ENCODE measurements around the gene PRDX5.
A peak's percentile ranks its signal among the peaks of the same experiment; 100 is the strongest.

Gene PRDX5

DNA sequence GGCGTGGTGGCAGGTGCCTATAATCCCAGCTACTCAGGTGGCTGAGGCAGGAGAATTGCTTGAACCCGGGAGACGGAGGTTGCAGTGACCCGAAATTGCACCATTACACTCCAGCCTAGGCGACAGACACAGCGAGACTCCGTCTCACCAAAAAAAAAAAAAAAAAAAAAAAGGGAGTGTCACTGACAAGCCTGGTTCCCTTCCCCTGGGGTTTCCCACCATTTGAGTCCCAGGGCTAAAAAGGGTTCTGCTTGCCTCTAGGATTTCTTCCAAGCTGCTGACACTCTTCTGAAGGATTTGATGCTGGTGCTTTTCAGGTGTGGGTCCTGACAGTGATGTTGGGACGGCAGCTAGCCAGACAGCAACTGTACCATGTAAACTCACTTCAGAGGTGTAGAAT, 20.8 kb downstream of the PRDX5 start:
- Histone ChIP-seq H3K4me1 (peaks cover 0 to 20% (median 14%) of the 10 kb centered on the region in 4 donors), H3K9me3 (no peaks in the 10 kb centered on the region), H3K27ac (no peak overlapping the region), H3K27me3 (no peaks in the 10 kb centered on the region), H3K36me3 (no peaks in the 10 kb centered on the region), H3K4me3 (no peak overlapping the region)
- DNase-seq: no peak
- intact Hi-C loops (cut with DNase I; ENCODE audit: low total_unique reads): no loop called here
- TF ChIP-seq, protein P1, sequence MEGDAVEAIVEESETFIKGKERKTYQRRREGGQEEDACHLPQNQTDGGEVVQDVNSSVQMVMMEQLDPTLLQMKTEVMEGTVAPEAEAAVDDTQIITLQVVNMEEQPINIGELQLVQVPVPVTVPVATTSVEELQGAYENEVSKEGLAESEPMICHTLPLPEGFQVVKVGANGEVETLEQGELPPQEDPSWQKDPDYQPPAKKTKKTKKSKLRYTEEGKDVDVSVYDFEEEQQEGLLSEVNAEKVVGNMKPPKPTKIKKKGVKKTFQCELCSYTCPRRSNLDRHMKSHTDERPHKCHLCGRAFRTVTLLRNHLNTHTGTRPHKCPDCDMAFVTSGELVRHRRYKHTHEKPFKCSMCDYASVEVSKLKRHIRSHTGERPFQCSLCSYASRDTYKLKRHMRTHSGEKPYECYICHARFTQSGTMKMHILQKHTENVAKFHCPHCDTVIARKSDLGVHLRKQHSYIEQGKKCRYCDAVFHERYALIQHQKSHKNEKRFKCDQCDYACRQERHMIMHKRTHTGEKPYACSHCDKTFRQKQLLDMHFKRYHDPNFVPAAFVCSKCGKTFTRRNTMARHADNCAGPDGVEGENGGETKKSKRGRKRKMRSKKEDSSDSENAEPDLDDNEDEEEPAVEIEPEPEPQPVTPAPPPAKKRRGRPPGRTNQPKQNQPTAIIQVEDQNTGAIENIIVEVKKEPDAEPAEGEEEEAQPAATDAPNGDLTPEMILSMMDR (IDR thresholded peaks at IDR 0.05): no peak

DNA sequence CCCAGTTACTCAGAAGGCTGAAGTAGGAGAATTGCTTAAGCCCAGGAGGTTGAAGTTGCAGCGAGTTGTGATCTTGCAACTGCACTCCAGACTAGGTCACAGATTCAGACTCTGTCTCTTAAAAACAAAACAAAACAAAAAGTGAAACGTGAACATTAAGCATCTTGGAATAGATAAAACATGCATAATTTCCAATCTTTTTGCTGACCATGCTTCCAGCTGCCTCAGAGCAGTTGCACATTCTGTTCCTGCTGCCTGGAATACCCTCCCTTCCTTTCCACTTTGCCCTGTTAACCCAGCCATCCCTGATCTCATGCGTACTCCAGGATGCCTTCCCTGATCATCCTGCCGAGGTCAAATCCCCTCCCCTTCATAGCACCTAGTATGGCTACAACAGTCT, 21.4 kb downstream of the PRDX5 start:
- H3K4me1 ChIP-seq: peaks cover 0 to 21% (median 14%) of the 10 kb centered on the region in 4 donors
- TF ChIP-seq, protein P1 (IDR thresholded peaks at IDR 0.05): no peak
- no peak overlapping the region for H3K27ac ChIP-seq
- intact Hi-C loops (cut with DNase I; ENCODE audit: low total_unique reads): no loop called here
- no peak overlapping the region for H3K4me3 ChIP-seq
- H3K36me3 ChIP-seq: no peaks in the 10 kb centered on the region
- no peaks in the 10 kb centered on the region for H3K9me3 ChIP-seq
- H3K27me3 ChIP-seq: no peaks in the 10 kb centered on the region
- no peak for DNase-seq

DNA sequence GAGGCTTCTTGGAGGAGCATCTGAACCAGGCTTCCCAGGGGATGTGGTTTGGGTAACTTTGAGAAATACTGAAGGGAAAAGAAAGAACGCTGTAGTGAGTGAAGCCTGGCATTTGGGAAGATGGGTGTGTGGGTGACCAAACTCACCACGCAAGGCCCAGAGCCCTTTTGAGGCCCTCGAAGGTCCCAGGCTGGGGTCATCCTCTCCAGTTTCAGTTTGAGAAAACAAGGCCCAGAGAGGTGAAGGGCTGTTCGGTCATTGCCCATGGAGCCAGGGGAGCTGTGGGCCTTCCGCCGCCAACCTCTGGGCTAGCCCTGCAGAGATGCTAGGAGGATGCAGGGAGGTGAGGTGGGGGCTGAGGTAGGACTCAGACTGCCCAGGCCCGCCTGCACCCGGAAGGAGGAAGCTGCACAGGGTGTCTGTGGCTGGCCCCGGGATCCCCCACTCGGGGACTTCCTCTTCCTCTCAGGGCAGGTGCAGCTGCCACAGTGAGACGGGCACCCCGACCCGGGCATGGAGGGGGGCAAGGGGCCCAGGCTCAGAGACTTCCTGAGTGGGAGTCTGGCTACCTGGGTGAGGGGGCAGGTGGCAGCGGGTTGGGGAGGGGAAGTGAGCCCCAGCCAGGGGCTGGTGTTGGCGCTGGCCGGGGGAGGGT, 22.0 kb downstream of the PRDX5 start, which contains the start of gene CCDC88B:
CCDC88B (plus strand) TSS at position 451 of the 655 bp plus-strand sequence; CDS start at position 514, 63 bp downstream.
- DNase-seq: peak; percentile 59 to 78
- H3K27me3 ChIP-seq: no peaks in the 10 kb centered on the region
- H3K9me3 ChIP-seq: no peaks in the 10 kb centered on the region
- no peaks in the 10 kb centered on the region for H3K36me3 ChIP-seq
- TF ChIP-seq, protein P1 (IDR thresholded peaks at IDR 0.05): no peak
- intact Hi-C loops (cut with DNase I; ENCODE audit: low total_unique reads): no loop called here
- H3K4me1 ChIP-seq: peaks cover 0 to 21% (median 14%) of the 10 kb centered on the region in 4 donors
- peak within 1 kb of the TSS; percentile 14 to 28 for H3K4me3 ChIP-seq
- no peak within 1 kb of the TSS for H3K27ac ChIP-seq

DNA sequence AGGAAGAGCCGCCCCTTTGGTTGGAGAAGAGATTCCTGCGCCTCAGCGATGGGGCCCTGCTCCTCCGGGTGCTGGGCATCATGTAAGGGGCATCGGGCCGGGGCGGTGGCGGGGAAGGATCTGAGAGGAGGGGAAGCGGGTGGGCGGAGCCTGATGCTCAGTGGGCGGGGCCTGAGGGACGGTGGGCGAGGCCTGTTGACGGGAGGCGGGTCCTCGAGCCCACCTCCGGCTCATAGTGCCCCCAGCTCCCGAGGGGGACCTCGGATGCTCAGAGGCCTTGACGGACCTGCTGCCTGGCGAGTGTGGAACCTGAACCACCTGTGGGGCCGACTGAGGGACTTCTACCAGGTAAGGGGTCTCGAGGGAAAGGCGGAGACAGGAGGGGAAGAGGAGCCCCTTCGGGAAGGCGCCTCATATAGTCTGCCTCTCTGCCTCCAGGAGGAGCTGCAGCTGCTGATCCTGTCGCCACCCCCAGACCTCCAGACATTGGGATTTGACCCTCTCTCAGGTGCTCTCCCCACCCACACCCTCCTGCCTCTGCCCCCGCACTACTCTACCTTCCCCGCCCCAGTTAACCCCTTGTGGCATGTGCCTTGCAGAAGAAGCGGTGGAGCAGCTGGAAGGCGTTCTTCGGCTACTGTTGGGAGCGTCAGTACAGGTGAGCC, 22.9 kb downstream of the PRDX5 start:
- peak overlapping the region in 1 of 2 donors; percentile 14 for H3K4me3 ChIP-seq
- H3K27ac ChIP-seq: no peak overlapping the region

DNA sequence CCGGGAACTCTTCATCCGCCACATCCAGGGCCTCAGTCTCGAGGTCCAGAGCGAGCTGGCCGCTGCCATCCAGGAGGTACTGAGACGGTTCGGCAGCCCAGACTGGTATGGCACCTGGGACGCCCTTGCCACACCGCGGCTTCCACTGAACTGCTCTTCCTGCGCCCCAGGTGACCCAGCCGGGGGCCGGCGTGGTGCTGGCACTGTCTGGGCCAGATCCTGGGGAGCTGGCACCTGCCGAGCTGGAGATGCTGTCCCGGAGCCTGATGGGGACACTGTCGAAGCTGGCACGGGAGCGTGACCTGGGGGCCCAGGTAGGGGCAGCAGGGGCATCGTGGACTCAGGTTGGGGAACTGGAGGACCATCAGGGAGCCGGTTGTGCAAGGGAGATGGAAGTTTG, 23.5 kb downstream of the PRDX5 start:
- no peak overlapping the region for H3K27ac ChIP-seq

More for the DNA sequence above, 22.9 kb downstream of the PRDX5 start:
- TF ChIP-seq, protein P1 (IDR thresholded peaks at IDR 0.05): no peak
- DNase-seq: peak in 1 of 2 donors; percentile 70
- Histone ChIP-seq H3K4me1 (peaks cover 0 to 21% (median 14%) of the 10 kb centered on the region in 4 donors), H3K36me3 (no peaks in the 10 kb centered on the region), H3K9me3 (no peaks in the 10 kb centered on the region), H3K27me3 (no peaks in the 10 kb centered on the region)
- intact Hi-C loops (cut with DNase I; ENCODE audit: low total_unique reads): no loop called here

More for the DNA sequence above, 23.5 kb downstream of the PRDX5 start:
- peaks cover 0 to 21% (median 14%) of the 10 kb centered on the region in 4 donors for H3K4me1 ChIP-seq
- TF ChIP-seq, protein P1 (IDR thresholded peaks at IDR 0.05): no peak
- no peaks in the 10 kb centered on the region for H3K27me3 ChIP-seq
- no peaks in the 10 kb centered on the region for H3K36me3 ChIP-seq
- no peak overlapping the region for H3K4me3 ChIP-seq
- no peak for DNase-seq
- intact Hi-C loops (cut with DNase I; ENCODE audit: low total_unique reads): no loop called here
- H3K9me3 ChIP-seq: no peaks in the 10 kb centered on the region

Measured in tibial artery (tissue), 4 donors.